ENCODE results near the gene SPSB1.

GRCh38 chr1:9249534-9250410 is 42.9 kb upstream of the SPSB1 start:
- TF ChIP-seq CTCF (IDR thresholded peaks at IDR 0.05) (peak; percentile 20 to 67 (median 52)), POLR2A (IDR thresholded peaks at IDR 0.05) (peak; percentile 16 to 80)
